Measurements from ENCODE around the gene RBMS3. TPM values are rescaled to one million over a fixed set of nuclear protein-coding genes. Genes with fewer than 3 reads are reported as not detected.
"Not testable (repeated sequence)": the region's sequence is repeated elsewhere in the genome, so short reads cannot be mapped to it uniquely, and the experiment has no call there.

The RBMS3 gene
- polyA plus RNA-seq, 4 donors: 13.9 to 15.7 (median 14.1) TPM

- DNase-seq (ENCODE audit: low read depth in 4 of 4, low spot score in 2 of 4): no peak
Observed at GRCh38 chr3:29382409-29382808, 101.5 kb downstream of the RBMS3 start.

GRCh38 chr3:29382845-29383244, 102.0 kb downstream of the RBMS3 start:
- no peak for DNase-seq (ENCODE audit: low read depth in 4 of 4, low spot score in 2 of 4)

GRCh38 chr3:29384640-29385039, 103.8 kb downstream of the RBMS3 start:
- DNase-seq (ENCODE audit: low read depth in 4 of 4, low spot score in 2 of 4): peak in 1 of 4 donors; percentile 32

- no peak for DNase-seq (ENCODE audit: low read depth in 4 of 4, low spot score in 2 of 4)
Observed at GRCh38 chr3:29385046-29385830, 104.4 kb downstream of the RBMS3 start.

- DNase-seq (ENCODE audit: low read depth in 4 of 4, low spot score in 2 of 4): no peak
Observed at GRCh38 chr3:29389362-29389761, 108.5 kb downstream of the RBMS3 start.

GRCh38 chr3:29392625-29393388, 111.9 kb downstream of the RBMS3 start:
- no peak for DNase-seq (ENCODE audit: low read depth in 4 of 4, low spot score in 2 of 4)

GRCh38 chr3:29393946-29394345, 113.1 kb downstream of the RBMS3 start:
- DNase-seq (ENCODE audit: low read depth in 4 of 4, low spot score in 2 of 4): not testable (repeated sequence)

GRCh38 chr3:29397406-29397805, 116.5 kb downstream of the RBMS3 start:
- no peak for DNase-seq (ENCODE audit: low read depth in 4 of 4, low spot score in 2 of 4)

GRCh38 chr3:29398787-29399186, 117.9 kb downstream of the RBMS3 start:
- DNase-seq (ENCODE audit: low read depth in 4 of 4, low spot score in 2 of 4): no peak

- DNase-seq (ENCODE audit: low read depth in 4 of 4, low spot score in 2 of 4): no peak
Observed at GRCh38 chr3:29406291-29406832, 125.5 kb downstream of the RBMS3 start.

- DNase-seq (ENCODE audit: low read depth in 4 of 4, low spot score in 2 of 4): no peak
Observed at GRCh38 chr3:29408676-29409075, 127.8 kb downstream of the RBMS3 start.

- DNase-seq (ENCODE audit: low read depth in 4 of 4, low spot score in 2 of 4): no peak
Observed at GRCh38 chr3:29409409-29409808, 128.5 kb downstream of the RBMS3 start.

- DNase-seq (ENCODE audit: low read depth in 4 of 4, low spot score in 2 of 4): no peak
Observed at GRCh38 chr3:29410220-29410619, 129.3 kb downstream of the RBMS3 start.

- no peak for DNase-seq (ENCODE audit: low read depth in 4 of 4, low spot score in 2 of 4)
Observed at GRCh38 chr3:29410660-29411405, 130.0 kb downstream of the RBMS3 start.

- no peak for DNase-seq (ENCODE audit: low read depth in 4 of 4, low spot score in 2 of 4)
Observed at GRCh38 chr3:29412110-29412509, 131.2 kb downstream of the RBMS3 start.

- DNase-seq (ENCODE audit: low read depth in 4 of 4, low spot score in 2 of 4): no peak
Observed at GRCh38 chr3:29414468-29415224, 133.8 kb downstream of the RBMS3 start.

- DNase-seq (ENCODE audit: low read depth in 4 of 4, low spot score in 2 of 4): no peak
Observed at GRCh38 chr3:29415482-29416223, 134.8 kb downstream of the RBMS3 start.

- no peak for DNase-seq (ENCODE audit: low read depth in 4 of 4, low spot score in 2 of 4)
Observed at GRCh38 chr3:29416514-29416913, 135.6 kb downstream of the RBMS3 start.

- no peak for DNase-seq (ENCODE audit: low read depth in 4 of 4, low spot score in 2 of 4)
Observed at GRCh38 chr3:29420106-29420505, 139.2 kb downstream of the RBMS3 start.

Measured in left renal cortex interstitium (tissue), 4 donors.